ENCODE measurements around the gene ADAMTSL1.

ADAMTSL1 gene

GRCh38 chr9:18775930-18776329 lies 302.0 kb downstream of the ADAMTSL1 start:
- no peak for DNase-seq (ENCODE audit: low read depth)

- no peak for DNase-seq (ENCODE audit: low read depth)
Measured at GRCh38 chr9:18776836-18777820, 303.2 kb downstream of the ADAMTSL1 start.

- DNase-seq (ENCODE audit: low read depth) = no peak
Measured at GRCh38 chr9:18778147-18778546, 304.2 kb downstream of the ADAMTSL1 start.

- DNase-seq (ENCODE audit: low read depth) = no peak
Measured at GRCh38 chr9:18778846-18779245, 304.9 kb downstream of the ADAMTSL1 start.

GRCh38 chr9:18783909-18784308 lies 310.0 kb downstream of the ADAMTSL1 start:
- DNase-seq (ENCODE audit: low read depth) = no peak

GRCh38 chr9:18785604-18786003 lies 311.7 kb downstream of the ADAMTSL1 start:
- no peak for DNase-seq (ENCODE audit: low read depth)

- DNase-seq (ENCODE audit: low read depth) = no peak
Measured at GRCh38 chr9:18786196-18786595, 312.2 kb downstream of the ADAMTSL1 start.

GRCh38 chr9:18786911-18787650 lies 313.1 kb downstream of the ADAMTSL1 start:
- DNase-seq (ENCODE audit: low read depth) = no peak

GRCh38 chr9:18788256-18788655 lies 314.3 kb downstream of the ADAMTSL1 start:
- no peak for DNase-seq (ENCODE audit: low read depth)

- DNase-seq (ENCODE audit: low read depth) = no peak
Measured at GRCh38 chr9:18791074-18791473, 317.1 kb downstream of the ADAMTSL1 start.

GRCh38 chr9:18793122-18793521 lies 319.2 kb downstream of the ADAMTSL1 start:
- DNase-seq (ENCODE audit: low read depth) = no peak

- DNase-seq (ENCODE audit: low read depth) = no peak
Measured at GRCh38 chr9:18795947-18796671, 322.2 kb downstream of the ADAMTSL1 start.

GRCh38 chr9:18796696-18797270 lies 322.8 kb downstream of the ADAMTSL1 start:
- no peak for DNase-seq (ENCODE audit: low read depth)

GRCh38 chr9:18798106-18798505 lies 324.2 kb downstream of the ADAMTSL1 start:
- DNase-seq (ENCODE audit: low read depth) = no peak

GRCh38 chr9:18798508-18799290 lies 324.7 kb downstream of the ADAMTSL1 start:
- no peak for DNase-seq (ENCODE audit: low read depth)

GRCh38 chr9:18799428-18799827 lies 325.5 kb downstream of the ADAMTSL1 start:
- DNase-seq (ENCODE audit: low read depth) = no peak

GRCh38 chr9:18800579-18800978 lies 326.6 kb downstream of the ADAMTSL1 start:
- DNase-seq (ENCODE audit: low read depth) = no peak

GRCh38 chr9:18805386-18805785 lies 331.4 kb downstream of the ADAMTSL1 start:
- no peak for DNase-seq (ENCODE audit: low read depth)

GRCh38 chr9:18806232-18807080 lies 332.5 kb downstream of the ADAMTSL1 start:
- DNase-seq (ENCODE audit: low read depth) = no peak

- no peak for DNase-seq (ENCODE audit: low read depth)
Measured at GRCh38 chr9:18810581-18810980, 336.6 kb downstream of the ADAMTSL1 start.
